Neuronal stem cell (in vitro differentiated cells): ENCODE data around the gene XPR1.

Experiments used
- DNase-seq: peaks from one replicate; pipeline ENCODE4 v3.0.0-alpha.2; 2013; ENCODE audit warnings: low spot score
- H2AFZ ChIP-seq: one replicate; pipeline ENCODE4 v1.6.1; 2013; ENCODE audit warnings: mild to moderate bottlenecking, low read length, inconsistent platforms
- H2AK5ac ChIP-seq: 2 replicates; pipeline ENCODE4 v1.6.1; 2013; ENCODE audit warnings: low read depth, mild to moderate bottlenecking, inconsistent platforms, low read length, moderate library complexity, mixed read lengths
- H2BK120ac ChIP-seq: 2 replicates; pipeline ENCODE4 v1.6.1; 2013; ENCODE audit warnings: low read depth, mild to moderate bottlenecking, inconsistent platforms, low read length, moderate library complexity, mixed read lengths
- H2BK12ac ChIP-seq: one replicate; pipeline ENCODE4 v1.6.1; 2013; ENCODE audit warnings: low read length, inconsistent platforms
- H2BK15ac ChIP-seq: 2 replicates; pipeline ENCODE4 v1.6.1; 2013; ENCODE audit warnings: mild to moderate bottlenecking, low read length, inconsistent platforms, mixed read lengths
- H2BK5ac ChIP-seq: one replicate; pipeline ENCODE4 v1.6.1; 2013; ENCODE audit warnings: inconsistent platforms, mild to moderate bottlenecking, low read length, moderate library complexity
- H3K14ac ChIP-seq: one replicate; pipeline ENCODE4 v1.6.1; 2013; ENCODE audit warnings: low read length, inconsistent platforms
- H3K18ac ChIP-seq: 2 replicates; pipeline ENCODE4 v1.6.1; 2013; ENCODE audit warnings: low read length, inconsistent platforms
- H3K23ac ChIP-seq: 2 replicates; pipeline ENCODE4 v1.6.1; 2013; ENCODE audit warnings: low read depth, mild to moderate bottlenecking, mixed read lengths, low read length, inconsistent platforms; ENCODE audit not compliant: poor library complexity
- H3K27ac ChIP-seq: replicated peaks from 3 replicates; pipeline ENCODE4 v1.5.1; 2013; ENCODE audit warnings: low read length, inconsistent platforms
- H3K27me3 ChIP-seq, 3 experiments: 2 replicates each; pipeline ENCODE4 v1.6.1; 2013; ENCODE audit warnings: low read length in 3 of 3, mild to moderate bottlenecking in 2 of 3, inconsistent platforms in 1 of 3, low read depth in 1 of 3, mixed read lengths in 1 of 3, moderate library complexity in 1 of 3; ENCODE audit not compliant: control insufficient read depth in 3 of 3, insufficient read depth in 3 of 3
- H3K36me3 ChIP-seq, 2 donors: replicated peaks in 1 of 2; 2 replicates each; pipeline ENCODE4 v1.6.1; 2013; ENCODE audit warnings: low read length in 2 of 2; ENCODE audit not compliant: control insufficient read depth in 2 of 2, insufficient read depth in 2 of 2
- H3K4ac ChIP-seq: 2 replicates; pipeline ENCODE4 v1.6.1; 2013; ENCODE audit warnings: inconsistent platforms, mild to moderate bottlenecking, low read length, moderate library complexity
- H3K4me1 ChIP-seq, 2 donors: 1 replicate in 1 of 2; 2 replicates in 1 of 2; pipeline ENCODE4 v1.6.1; 2013; ENCODE audit warnings: low read length in 2 of 2, low read depth in 1 of 2; ENCODE audit not compliant: control insufficient read depth in 2 of 2, insufficient read depth in 1 of 2
- H3K4me2 ChIP-seq: one replicate; pipeline ENCODE4 v1.6.1; 2013; ENCODE audit warnings: mild to moderate bottlenecking, low read length, inconsistent platforms; ENCODE audit not compliant: insufficient read depth, poor library complexity, severe bottlenecking
- H3K4me3 ChIP-seq, 2 donors: 2 replicates each; pipeline ENCODE4 v1.5.1; 2013; ENCODE audit warnings: low read length in 2 of 2, mild to moderate bottlenecking in 2 of 2, inconsistent platforms in 1 of 2, moderate library complexity in 1 of 2
- H3K79me1 ChIP-seq: one replicate; pipeline ENCODE4 v1.6.1; 2013; ENCODE audit warnings: low read depth, mild to moderate bottlenecking, inconsistent platforms, low read length, moderate library complexity
- H3K9ac ChIP-seq: one replicate; pipeline ENCODE4 v1.6.1; 2013; ENCODE audit warnings: mild to moderate bottlenecking, low read depth, low read length, inconsistent platforms; ENCODE audit not compliant: poor library complexity
- H3K9me3 ChIP-seq, 2 donors: replicated peaks in 1 of 2; 2 replicates each; pipeline versions ENCODE3 to v1.6.1; 2013; ENCODE audit warnings: low read length in 2 of 2, mild to moderate bottlenecking in 2 of 2, inconsistent platforms in 1 of 2, low read depth in 1 of 2, mixed read lengths in 1 of 2, moderate library complexity in 1 of 2; ENCODE audit not compliant: control insufficient read depth in 2 of 2, insufficient read depth in 1 of 2
- H4K8ac ChIP-seq: one replicate; pipeline ENCODE4 v1.6.1; 2013; ENCODE audit warnings: low read depth, mild to moderate bottlenecking, inconsistent platforms, low read length, moderate library complexity
- H4K91ac ChIP-seq: one replicate; pipeline ENCODE4 v1.6.1; 2013; ENCODE audit warnings: low read length, low read depth, mild to moderate bottlenecking, inconsistent platforms; ENCODE audit not compliant: poor library complexity
- WGBS, 2 donors: extraction: QIAGEN DNeasy Blood & Tissue Kit; methylation state at CpG; one replicate each; pipeline ENCODE4 v1.1.7; 2013; ENCODE audit warnings: missing lambda C conversion rate in 2 of 2, mixed read lengths in 1 of 2; ENCODE audit not compliant: insufficient read length in 2 of 2, insufficient replicate concordance in 1 of 2; ENCODE audit errors: extremely low coverage in 2 of 2; 5-methylcytosine and 5-hydroxymethylcytosine counted together

Gene XPR1

GRCh38 chr1:180845352-180845751 is 213.5 kb downstream of the XPR1 start:
- Histone ChIP-seq H3K36me3 (peaks cover 0 to 3% of the 10 kb centered on the region in 2 donors), H3K4me3 (no peak overlapping the region), H3K14ac (no peak overlapping the region), H3K9me3 (no peaks in the 10 kb centered on the region), H2AK5ac (no peak overlapping the region), H3K27ac (no peak overlapping the region), H3K18ac (no peak overlapping the region), H3K23ac (no peak overlapping the region), H2BK15ac (no peak overlapping the region), H3K4me2 (no peak overlapping the region), H3K27me3 (no peaks in the 10 kb centered on the region), H3K79me1 (no peaks in the 10 kb centered on the region), H4K91ac (no peak overlapping the region), H4K8ac (no peak overlapping the region), H3K4ac (no peak overlapping the region), H2AFZ (no peak overlapping the region), H2BK5ac (no peak overlapping the region), H3K9ac (no peak overlapping the region), H3K4me1 (peaks cover 5 to 31% of the 10 kb centered on the region in 2 donors), H2BK120ac (no peak overlapping the region), H2BK12ac (no peak overlapping the region)
- WGBS, 2 donors = no CpG with 5 or more reads among the region's 1 CpG
- no peak for DNase-seq

GRCh38 chr1:180848191-180848590 is 216.4 kb downstream of the XPR1 start:
- no peak overlapping the region for H3K4ac ChIP-seq
- DNase-seq = no peak
- H3K27me3 ChIP-seq = no peaks in the 10 kb centered on the region
- no peak overlapping the region for H2AK5ac ChIP-seq
- H2BK15ac ChIP-seq = no peak overlapping the region
- H3K9me3 ChIP-seq = peaks cover 0 to 3% of the 10 kb centered on the region in 2 donors
- H4K8ac ChIP-seq = no peak overlapping the region
- no peak overlapping the region for H2BK12ac ChIP-seq
- peaks cover 0 to 8% of the 10 kb centered on the region in 2 donors for H3K36me3 ChIP-seq
- no peak overlapping the region for H3K4me3 ChIP-seq
- no peak overlapping the region for H2BK120ac ChIP-seq
- no peak overlapping the region for H2AFZ ChIP-seq
- no peak overlapping the region for H3K14ac ChIP-seq
- no peak overlapping the region for H2BK5ac ChIP-seq
- peaks cover 3 to 14% of the 10 kb centered on the region in 2 donors for H3K4me1 ChIP-seq
- H3K18ac ChIP-seq = no peak overlapping the region
- H3K23ac ChIP-seq = no peak overlapping the region
- no peak overlapping the region for H3K27ac ChIP-seq
- H4K91ac ChIP-seq = no peak overlapping the region
- H3K9ac ChIP-seq = no peak overlapping the region
- H3K4me2 ChIP-seq = no peak overlapping the region
- H3K79me1 ChIP-seq = no peaks in the 10 kb centered on the region

GRCh38 chr1:180849031-180849775 is 217.4 kb downstream of the XPR1 start:
- no peak for DNase-seq
- H2BK120ac ChIP-seq = no peak overlapping the region
- no peak overlapping the region for H3K14ac ChIP-seq
- H4K8ac ChIP-seq = no peak overlapping the region
- no peak overlapping the region for H2AFZ ChIP-seq
- H3K27me3 ChIP-seq = no peaks in the 10 kb centered on the region
- peaks cover 3 to 20% of the 10 kb centered on the region in 2 donors for H3K4me1 ChIP-seq
- peaks cover 0 to 3% of the 10 kb centered on the region in 2 donors for H3K9me3 ChIP-seq
- peaks cover 0 to 8% of the 10 kb centered on the region in 2 donors for H3K36me3 ChIP-seq
- no peak overlapping the region for H2BK12ac ChIP-seq
- WGBS, 2 donors = no CpG with 5 or more reads among the region's 6 CpGs
- H3K4me2 ChIP-seq = no peak overlapping the region
- H2BK5ac ChIP-seq = no peak overlapping the region
- no peak overlapping the region for H3K27ac ChIP-seq
- H2AK5ac ChIP-seq = no peak overlapping the region
- no peak overlapping the region for H3K9ac ChIP-seq
- H3K23ac ChIP-seq = no peak overlapping the region
- no peak overlapping the region for H3K18ac ChIP-seq
- H3K79me1 ChIP-seq = no peaks in the 10 kb centered on the region
- H2BK15ac ChIP-seq = no peak overlapping the region
- H3K4me3 ChIP-seq = no peak overlapping the region
- no peak overlapping the region for H3K4ac ChIP-seq
- no peak overlapping the region for H4K91ac ChIP-seq

GRCh38 chr1:180851995-180852887 is 220.4 kb downstream of the XPR1 start:
- no CpG with 5 or more reads among the region's 8 CpGs for WGBS, 2 donors
- no peak overlapping the region for H4K91ac ChIP-seq
- H3K18ac ChIP-seq = no peak overlapping the region
- no peaks in the 10 kb centered on the region for H3K27me3 ChIP-seq
- H2BK15ac ChIP-seq = no peak overlapping the region
- H2AFZ ChIP-seq = no peak overlapping the region
- H3K23ac ChIP-seq = no peak overlapping the region
- no peak overlapping the region for H3K27ac ChIP-seq
- peaks cover 0 to 5% of the 10 kb centered on the region in 2 donors for H3K36me3 ChIP-seq
- no peak overlapping the region for H3K4me2 ChIP-seq
- H3K9me3 ChIP-seq = peaks cover 0 to 3% of the 10 kb centered on the region in 2 donors
- no peak overlapping the region for H2BK12ac ChIP-seq
- no peak overlapping the region for H2BK120ac ChIP-seq
- no peak overlapping the region for H3K4me3 ChIP-seq
- no peak overlapping the region for H3K4ac ChIP-seq
- H2BK5ac ChIP-seq = no peak overlapping the region
- peaks cover 5 to 22% of the 10 kb centered on the region in 2 donors for H3K4me1 ChIP-seq
- H3K14ac ChIP-seq = no peak overlapping the region
- no peak for DNase-seq
- no peaks in the 10 kb centered on the region for H3K79me1 ChIP-seq
- no peak overlapping the region for H4K8ac ChIP-seq
- H2AK5ac ChIP-seq = no peak overlapping the region
- H3K9ac ChIP-seq = no peak overlapping the region
